AG20443 (cell line): Measurements from ENCODE around the gene PLEKHM3.
"Not testable (repeated sequence)": the region's sequence is repeated elsewhere in the genome, so short reads cannot be mapped to it uniquely, and the experiment has no call there.

ENCODE experiments used
- DNase-seq: peaks from one replicate; pipeline ENCODE4 v3.0.0; 2012; ENCODE audit warnings: low spot score, mixed read lengths

The PLEKHM3 gene

DNA sequence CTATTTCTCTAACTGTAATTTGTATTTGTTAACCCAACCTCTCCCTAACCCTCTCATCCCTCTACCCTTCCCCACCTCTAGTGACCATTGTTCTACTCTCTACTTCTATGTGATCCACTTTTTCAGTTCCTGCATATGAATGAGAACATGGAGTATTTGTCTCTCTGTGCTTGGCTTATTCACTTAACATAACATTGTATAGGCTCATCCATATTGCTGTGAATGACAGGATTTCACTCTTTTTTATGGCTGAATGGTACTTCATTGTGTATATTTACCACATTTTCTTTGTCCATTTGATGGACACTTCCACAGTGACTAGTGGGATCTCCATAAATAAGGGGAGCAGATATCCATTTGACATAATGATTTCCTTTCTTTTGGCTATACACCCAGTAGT is 103.7 kb downstream of the PLEKHM3 start:
- no peak for DNase-seq

DNA sequence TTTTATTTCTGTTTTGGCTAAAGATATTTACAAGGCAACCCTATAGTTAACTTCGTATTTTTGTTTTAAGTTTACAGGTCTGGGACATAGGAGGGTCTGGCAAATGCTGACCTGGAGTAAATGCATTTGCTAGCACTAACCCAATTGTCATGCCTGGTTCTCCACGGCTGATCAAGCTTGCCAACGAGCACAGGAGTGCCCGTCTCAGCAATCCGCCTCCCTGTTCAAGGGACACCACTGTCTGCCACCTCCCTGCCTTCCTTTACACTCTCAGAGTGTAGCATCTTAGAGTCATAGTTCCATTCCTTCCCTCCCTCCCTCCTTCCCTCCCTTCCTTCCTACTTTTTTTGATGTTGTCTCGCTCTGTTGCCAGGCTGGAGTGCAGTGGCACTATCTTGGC is 104.6 kb downstream of the PLEKHM3 start:
- no peak for DNase-seq

DNA sequence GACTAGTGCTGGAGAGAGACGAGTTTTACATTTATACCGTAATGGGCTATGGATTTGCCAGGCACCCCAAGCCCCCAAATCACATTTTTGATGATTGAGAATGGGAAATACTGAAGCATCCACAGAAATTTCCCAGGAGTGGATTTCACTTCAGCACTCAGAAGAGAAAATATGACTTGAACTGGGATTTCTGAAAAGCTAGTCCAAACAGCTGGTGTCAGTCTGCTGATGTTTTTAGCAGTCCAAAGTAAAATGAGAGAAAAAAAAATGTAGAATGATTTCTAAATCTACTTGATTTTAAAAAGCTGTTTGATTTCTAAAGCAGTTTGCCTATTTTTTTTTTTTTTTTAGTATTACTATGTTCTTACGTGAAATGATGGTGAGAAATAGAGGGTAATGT is 105.0 kb downstream of the PLEKHM3 start:
- DNase-seq, result no peak

DNA sequence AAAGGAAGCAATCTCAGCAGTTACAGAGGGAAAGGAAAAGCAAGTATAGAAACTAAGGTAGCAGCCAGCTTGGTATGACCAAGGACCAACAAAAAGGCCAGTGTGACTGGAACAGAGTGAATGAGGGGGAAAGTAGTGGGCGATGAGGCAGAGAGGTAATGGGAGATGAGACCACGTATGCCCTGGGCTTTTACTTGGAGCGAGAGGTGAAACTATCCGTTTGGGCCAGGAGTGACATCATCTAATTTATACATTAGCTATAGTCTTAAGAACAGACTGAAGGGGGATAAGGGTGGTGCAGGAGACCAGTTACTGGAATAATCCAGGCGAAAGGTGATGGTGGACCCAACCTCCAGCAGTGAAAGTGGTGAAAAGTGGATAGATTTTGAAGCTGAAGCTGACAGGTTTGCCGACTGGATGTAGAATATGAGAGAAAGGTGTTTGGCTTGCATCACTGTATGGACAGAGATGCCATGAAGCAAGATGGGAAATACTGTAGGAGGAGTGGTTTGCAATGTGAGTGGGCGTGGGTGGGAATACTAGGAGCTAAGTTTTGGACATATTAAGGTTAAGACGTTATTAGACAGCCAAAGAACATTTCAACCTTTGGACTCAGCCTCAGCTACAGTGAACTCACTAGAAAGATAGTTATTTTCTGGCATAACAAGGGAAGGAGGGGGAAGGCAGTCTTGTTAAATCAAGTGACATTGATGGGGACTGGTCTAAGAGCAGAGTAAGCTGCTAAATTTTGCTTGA is 106.0 kb downstream of the PLEKHM3 start:
- no peak for DNase-seq

DNA sequence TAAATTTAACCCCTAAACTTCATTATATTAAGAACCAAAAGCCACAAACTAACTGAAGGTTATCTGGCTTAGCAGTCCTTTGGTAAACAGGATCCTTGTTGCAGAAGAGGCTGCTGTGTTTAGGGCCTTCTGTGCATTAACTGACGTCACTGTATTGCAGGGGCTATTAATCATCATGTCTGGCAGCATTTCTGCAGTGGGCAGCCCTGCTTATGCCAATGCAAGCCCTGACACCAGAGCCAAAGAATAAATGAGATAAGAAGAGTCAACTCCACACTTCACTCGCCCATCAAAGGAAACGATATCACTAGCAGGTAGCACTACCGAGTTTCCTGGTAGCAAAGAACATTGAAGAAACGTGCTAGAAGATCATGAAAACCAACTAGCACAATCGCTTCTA is 110.6 kb downstream of the PLEKHM3 start:
- DNase-seq, result no peak

DNA sequence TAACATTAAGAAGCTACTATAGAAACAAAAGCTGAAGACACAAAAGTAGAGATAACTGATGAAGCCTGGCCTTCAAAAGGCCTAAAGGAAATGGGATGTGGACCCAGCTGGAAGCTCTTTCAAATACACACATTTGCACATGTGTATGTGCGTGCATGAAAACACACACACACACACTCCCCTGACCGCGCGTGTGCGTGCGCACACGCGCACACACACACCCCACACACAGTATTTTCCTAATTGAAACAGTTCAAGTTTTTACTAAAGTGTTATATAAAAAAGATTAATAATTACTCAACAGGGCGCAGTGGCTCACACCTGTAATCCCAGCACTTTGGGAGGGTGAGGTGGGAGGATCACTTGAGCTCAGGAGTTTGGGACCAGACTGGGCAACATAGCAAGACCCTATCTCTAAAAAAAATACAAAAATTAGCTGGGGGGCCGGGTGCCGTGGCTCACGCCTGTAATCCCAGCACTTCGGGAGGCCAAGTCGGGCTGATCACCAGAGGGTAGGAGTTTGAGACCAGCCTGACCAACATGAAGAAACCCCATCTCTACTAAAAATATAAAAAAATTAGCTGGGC is 111.5 kb downstream of the PLEKHM3 start:
- DNase-seq, result no peak

DNA sequence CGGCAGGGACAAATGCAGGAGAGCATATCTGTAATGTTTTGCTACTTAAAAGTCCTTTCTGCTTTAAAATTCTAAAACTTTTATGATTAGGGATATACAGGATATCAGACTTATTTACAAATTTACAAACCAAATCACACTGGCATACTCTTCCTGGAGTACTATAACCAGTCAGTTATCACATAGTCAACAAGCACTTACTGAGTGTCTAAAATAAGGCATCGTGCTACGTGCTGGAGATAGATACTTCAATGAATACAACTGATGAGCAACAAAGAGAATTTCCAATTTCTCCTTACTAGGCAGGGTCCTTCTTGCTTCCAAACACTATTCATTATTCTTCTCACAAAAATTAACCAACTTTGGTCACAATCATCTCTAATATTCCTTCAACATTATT is 113.5 kb downstream of the PLEKHM3 start:
- DNase-seq, result no peak

DNA sequence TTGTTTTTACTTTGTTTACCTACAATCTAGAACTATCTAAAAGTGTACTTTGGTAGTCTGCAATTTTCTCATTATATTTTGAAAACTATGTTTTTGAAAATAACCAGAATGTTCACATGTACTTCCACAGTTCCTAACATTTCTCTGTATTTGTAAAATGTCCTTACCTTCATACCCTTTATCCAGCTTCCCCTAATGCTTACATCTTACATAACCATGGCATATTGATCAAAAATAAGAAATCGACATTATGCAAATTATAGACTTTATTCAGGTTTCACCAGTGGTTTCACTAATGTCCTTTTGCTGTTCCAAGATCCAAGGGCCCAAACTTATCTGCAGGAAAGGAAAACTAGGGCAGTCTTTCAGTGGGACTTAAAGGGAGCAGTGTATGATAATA is 114.1 kb downstream of the PLEKHM3 start:
- DNase-seq, result no peak

DNA sequence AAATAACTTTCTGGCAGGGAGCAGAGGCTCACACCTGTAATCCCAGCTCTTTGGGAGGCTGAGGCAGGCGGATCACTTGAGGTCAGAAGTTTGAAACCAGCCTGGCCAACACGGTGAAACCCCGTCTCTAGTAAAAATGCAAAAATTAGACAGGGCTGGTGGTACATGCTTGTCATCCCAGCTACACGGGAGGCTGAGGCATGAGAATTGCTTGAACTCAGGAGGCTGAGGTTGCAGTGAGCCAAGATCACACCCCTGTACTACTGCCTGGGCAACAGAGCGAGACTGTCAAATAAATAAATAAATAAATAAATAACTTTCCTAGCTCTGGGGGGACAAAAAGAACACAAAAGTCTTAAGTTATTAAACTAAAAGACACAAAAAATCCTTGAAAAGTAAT is 118.8 kb downstream of the PLEKHM3 start:
- not testable (repeated sequence) for DNase-seq

DNA sequence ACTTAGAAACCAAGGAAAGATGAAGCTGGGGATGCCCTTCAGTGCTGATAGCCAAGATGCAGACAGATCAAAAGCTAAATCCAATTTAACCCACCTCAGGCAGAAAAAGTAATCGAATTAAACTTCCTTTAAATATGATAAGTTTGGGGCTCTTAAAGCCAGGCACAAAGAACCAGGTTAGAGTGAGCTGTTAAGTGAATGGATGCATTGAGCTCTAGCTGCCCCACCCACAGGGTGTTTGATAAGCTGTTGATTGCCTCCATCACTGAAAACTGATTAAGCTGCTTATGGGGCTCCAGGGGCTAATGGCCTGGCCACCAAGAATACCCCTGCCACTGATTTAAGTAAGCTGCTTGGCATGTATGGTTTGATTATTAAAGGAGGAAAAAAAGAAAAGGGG is 119.8 kb downstream of the PLEKHM3 start:
- no peak for DNase-seq

DNA sequence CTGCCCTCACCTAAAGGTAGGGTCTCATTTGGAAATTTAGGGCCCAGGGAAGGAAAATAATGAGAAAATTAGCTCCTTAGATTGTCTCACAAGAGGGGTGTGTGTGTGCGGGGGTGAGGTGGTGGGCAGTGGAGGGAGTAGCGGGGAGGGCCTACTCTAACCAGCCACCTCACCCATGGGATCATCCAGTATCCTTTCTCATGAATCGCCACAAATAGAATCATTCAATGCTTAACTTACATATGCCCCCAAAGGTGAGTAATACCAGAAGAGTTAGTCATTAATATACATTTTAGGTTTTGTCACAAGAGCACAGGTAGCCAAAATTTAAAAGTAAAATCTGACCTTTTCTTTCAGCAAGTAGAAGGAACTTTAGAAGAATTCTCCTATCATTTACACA is 122.1 kb downstream of the PLEKHM3 start:
- DNase-seq, result no peak

DNA sequence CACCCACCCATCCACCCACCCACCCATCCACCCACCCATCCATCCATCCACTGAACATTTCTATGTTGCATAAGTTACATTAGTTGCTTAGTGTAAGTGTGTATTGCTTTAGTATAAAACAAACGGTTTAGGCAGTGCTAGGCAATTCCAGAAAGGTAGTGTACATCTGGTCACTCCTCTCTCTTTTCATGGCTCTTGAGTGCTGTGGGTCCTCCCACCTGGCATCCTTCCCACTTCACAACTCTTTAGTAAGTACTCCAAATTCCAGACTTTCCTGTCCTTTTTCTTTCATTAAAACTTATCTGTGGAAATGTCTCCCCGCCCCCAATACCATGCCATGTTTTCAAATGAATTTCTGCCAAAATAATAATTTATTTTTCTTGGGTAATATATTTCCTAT is 122.5 kb downstream of the PLEKHM3 start:
- DNase-seq, result no peak

DNA sequence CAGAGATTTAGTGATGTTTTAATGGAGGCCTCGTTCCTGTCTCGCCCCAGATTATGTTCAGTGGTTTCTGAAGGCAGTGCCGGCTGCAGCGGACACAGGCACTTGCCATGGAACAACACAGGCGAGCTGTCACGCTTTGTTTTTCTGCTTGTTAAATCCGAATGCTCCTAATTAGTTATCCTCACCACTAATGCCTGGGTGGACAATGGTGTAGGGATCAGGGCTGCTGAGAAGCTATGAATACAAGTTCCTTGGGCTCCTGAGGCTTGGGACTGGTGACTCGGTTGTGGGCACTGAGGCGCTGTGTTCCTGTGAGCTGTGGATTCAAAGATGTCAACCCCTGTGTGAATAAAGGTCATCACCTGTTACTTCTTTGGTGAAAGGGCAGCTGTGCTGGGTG is 123.5 kb downstream of the PLEKHM3 start:
- no peak for DNase-seq

DNA sequence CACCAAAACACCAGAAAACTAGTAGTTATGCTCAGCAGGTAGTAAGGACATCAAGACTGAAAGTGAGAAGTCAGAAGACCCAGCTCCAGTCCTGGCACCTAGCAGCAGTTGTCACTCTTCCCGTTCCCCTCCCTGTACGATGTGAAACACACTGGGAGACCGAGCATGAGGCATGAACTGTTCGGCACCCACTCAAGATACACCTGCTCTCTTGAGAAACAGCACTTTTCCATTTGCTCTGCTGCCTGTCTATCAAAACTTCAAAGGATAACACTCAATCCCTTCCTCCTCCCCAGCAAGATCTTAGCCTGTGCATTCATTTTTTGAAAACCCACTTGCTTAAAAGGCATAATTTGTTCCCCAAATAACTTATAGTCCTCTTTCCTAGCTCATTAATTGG is 123.9 kb downstream of the PLEKHM3 start:
- DNase-seq, result no peak

DNA sequence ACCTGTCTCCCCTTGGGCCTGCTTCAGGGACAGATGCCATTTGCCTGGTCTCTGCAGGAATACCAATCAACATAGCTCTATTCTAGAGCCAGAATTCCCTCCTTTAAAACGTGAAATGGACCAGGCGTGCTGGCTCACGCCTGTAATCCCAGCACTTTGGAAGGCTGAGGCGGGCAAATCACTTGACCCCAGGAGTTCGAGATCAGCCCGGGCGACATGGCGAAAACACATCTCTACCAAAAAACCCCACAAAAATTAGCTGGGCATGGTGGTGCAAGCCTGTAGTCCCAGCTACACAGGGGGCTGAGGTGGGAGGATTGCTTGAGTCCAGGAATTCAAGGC is 127.0 kb downstream of the PLEKHM3 start:
- DNase-seq, result no peak

DNA sequence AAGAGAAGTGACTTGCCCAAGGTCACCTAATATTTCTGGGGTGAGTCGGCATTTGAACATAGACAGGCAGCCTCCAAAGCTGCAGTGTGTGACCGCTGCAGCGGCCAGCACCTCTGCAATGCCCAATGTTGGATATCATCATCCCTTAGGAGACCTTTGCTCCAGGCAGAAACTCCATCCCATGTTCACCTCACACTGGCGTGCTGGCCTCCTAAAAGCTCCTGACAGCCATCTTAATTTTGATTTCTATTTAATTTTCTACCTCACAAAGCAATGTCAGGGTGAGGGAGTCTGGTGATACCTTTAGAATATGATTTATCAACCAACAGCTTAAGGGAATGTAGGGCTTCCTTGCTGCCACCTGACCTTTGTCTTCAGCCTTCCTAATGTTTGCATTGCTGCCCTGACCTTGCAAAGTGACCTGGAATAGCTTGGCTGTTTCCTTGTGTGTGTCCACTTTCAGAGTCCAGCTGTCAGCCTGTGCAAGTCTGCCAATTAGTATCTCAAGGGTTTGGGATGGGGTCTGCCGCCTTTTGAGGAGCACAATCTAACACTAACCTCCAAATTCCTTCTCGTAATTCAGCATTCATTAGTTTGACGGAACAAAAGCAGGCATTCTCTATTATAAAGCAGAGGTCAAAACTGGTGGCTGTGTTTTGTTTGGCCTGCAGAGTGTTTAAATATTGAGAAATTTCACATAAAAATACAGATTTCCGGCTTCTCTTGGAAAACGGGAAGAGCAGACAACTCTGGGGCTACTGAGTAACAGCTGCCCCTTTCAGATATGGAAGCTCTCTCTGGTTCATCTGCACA is 127.6 kb downstream of the PLEKHM3 start:
- no peak for DNase-seq

DNA sequence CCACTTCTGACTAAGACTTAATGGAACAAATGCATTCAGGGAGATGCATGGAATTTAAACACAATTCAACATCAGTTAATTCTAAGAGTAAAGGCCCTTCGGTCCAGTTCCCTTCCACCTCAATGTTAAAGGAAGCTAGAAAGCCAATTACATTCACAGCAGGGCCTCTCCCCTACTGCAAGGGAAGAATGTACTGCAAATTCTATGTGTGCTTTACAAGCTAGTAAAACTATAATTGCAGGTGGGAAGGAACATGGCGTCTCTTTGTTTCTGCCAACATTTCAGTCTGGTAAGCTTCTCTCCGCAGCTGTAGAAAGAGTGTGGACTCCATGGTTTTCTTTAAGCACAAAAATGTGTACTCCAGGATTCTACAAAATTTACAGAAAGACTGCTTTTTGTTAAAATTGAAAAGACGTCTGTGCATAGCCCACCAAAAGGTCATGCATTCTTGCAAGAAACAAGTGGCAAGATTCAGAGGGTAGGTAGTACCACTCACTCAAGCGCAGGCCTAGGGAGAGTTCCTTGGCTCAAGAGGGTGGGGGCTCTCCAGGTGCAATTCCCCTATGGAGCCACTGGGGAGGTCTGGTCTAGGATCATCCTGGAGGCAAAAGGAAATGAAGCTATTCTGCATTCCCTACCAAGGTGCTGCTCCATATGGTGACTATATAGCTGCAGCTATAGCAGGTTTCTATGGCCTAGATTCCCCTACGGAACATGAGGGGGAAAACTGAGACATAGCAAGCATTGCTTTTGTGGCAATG is 128.6 kb downstream of the PLEKHM3 start:
- no peak for DNase-seq

DNA sequence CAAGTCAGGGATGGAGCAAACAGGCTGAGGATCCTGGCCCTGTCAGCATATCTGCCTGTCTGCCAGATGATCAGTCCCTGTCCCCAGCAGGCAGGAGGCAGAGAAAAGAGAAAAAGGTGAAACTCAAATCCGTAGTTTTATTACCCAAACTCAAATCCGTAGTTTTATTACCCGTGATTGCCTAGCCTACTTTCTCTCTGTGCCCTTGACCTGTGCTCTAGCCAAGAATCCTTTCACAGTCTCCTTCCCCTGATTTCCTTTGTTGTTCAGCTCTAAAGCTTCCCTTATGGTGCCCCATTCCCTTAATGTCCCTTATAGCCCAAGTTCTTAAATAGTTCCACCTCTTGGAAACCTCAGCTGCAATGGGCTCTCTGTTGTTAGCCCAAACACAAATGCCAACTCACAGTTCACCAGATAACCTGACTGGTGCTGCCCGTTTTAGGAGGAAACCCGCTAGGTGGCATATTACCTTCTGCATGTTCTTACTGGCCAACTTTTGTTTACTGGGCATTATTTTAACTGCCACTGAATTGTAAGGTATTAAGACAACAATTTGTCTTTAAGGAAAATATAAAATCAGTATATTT is 130.0 kb downstream of the PLEKHM3 start:
- no peak for DNase-seq

DNA sequence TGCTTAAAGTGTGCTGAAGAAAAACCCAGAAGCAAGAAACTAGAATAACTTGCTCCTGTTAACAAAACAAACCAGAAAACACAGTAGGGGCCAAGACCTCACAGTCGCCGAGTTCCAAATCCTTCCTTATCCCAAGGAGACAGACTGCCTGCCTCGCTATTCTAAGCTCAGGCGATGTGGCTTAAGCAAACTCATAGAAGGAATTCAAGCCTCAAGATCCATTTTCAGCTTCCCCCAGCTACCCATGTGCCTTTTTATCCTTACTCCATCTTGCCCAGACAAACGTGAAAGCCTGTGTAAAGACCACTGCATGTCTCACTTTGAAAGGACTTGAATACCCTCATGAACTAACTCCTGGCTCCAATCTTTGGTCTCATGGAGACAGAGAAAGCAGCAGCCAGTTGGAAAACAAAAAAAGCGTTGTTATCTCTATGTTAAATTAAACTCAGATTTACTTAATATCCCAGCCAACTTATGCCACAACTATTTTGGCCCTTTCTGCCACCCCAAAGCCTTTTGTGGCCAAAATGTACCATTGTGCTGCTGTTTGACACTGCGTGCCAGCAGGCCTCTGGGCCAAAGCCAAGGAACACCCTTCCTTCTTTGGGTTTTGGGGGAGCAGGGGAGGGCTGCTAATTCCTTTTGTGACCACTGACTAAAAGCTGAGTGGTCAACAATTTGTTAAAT is 132.5 kb downstream of the PLEKHM3 start:
- DNase-seq, result peak; percentile 51

DNA sequence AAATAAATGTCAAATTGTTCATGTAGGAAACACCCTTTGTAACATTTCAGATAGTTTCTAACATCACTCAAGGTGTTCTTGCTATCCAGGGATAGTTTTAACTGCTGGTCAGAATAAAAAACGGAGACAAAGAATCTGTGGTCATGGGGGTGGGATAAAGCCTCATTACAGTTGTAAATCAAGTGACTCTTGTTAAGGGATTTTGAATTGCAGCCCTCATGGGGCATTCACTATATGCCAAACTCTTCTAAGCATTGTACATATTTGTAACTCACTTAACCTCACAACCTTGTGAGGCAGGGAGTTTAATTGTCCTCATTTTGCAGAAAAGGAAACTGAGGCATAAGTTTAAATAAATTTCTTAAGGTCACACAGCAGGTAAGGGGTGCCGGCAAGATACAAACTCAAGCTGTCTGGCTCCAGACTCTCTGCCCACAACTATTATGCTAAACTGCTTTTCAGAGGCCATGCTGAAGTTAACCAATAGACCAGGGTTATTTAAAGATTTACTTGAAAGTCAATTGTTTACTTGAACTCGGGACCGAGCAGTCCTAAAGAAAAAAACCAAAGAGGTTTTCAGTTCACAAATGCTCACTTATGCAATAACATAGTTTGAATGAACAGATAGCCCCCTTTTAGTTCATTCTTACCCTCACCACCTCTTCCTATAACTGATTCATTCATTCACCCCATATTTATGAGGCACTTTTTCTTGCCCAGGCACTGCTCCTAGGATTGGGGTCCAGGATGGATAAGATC is 134.1 kb downstream of the PLEKHM3 start:
- DNase-seq, result no peak

DNA sequence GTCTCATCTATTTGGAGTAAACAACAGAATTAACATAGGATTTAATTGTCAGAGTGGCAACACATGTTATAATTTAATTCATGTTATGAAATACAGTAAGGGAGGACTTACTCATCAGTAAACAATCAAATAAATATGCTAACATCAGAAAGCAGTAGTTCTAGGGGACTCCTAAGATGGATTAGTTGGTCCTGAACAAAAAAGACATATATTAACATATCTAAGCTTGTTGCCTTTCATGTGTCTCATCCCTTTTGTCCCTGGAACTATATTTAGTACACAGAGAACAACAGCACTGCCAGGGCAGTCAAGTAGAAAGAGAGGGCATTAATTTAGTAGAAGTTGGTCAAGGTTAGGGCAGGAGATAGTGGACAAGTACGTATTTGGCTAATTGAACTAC is 137.8 kb downstream of the PLEKHM3 start:
- no peak for DNase-seq
